Adrenal gland (tissue), 5 donors: ENCODE results near the gene FOXO3.

Experiments used
- POLR2A ChIP-seq, 2 donors: fragments of 450-650 bp; IDR thresholded peaks; one replicate each; pipeline ENCODE4 v1.6.1; 2017; ENCODE audit warnings: antibody characterized with exemption in 2 of 2, mild to moderate bottlenecking in 2 of 2, moderate library complexity in 1 of 2
- TF ChIP-seq, protein P1 (sequence below), 6 experiments: fragments of 450-650 bp in 4 of 6; fragments of 200-600 bp in 2 of 6; sonication (generic) in 1 of 6; IDR thresholded peaks; 1 replicate in 5 of 6; 2 replicates in 1 of 6; pipeline versions ENCODE4 v1.5.1 to v1.8.0; 2016 to 2021; ENCODE audit warnings: antibody characterized with exemption in 6 of 6, mild to moderate bottlenecking in 2 of 6, moderate library complexity in 1 of 6
- donor health status: DM: no; HTN: no; CAD: no.

DNA sequence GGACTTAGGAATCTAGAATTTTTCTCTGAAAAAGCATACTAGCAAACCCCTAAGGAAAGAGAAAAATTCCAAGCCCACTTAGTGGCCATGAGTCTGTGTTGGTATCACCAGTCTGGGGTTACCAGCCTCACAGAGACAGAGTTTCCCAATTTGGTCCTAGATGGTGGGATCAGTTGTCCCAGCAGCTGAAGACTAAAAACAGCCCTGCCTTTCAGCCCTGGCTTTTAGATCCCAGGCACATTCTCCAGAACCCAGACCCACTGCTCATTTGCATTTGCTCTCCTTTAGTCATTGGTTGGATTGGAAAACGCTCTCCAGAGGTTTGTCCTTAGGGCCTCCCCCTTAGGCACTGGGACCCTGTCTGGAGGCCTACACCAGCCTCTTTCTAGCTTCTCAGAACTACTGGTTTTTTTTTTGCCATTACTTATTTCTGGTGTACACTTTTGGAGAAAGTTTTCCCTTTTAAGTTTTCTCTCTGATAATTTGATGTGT is 39.1 kb upstream of the FOXO3 start:
- TF ChIP-seq, protein P1, sequence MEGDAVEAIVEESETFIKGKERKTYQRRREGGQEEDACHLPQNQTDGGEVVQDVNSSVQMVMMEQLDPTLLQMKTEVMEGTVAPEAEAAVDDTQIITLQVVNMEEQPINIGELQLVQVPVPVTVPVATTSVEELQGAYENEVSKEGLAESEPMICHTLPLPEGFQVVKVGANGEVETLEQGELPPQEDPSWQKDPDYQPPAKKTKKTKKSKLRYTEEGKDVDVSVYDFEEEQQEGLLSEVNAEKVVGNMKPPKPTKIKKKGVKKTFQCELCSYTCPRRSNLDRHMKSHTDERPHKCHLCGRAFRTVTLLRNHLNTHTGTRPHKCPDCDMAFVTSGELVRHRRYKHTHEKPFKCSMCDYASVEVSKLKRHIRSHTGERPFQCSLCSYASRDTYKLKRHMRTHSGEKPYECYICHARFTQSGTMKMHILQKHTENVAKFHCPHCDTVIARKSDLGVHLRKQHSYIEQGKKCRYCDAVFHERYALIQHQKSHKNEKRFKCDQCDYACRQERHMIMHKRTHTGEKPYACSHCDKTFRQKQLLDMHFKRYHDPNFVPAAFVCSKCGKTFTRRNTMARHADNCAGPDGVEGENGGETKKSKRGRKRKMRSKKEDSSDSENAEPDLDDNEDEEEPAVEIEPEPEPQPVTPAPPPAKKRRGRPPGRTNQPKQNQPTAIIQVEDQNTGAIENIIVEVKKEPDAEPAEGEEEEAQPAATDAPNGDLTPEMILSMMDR (IDR thresholded peaks at IDR 0.05): no peak
- TF ChIP-seq POLR2A (IDR thresholded peaks at IDR 0.05): no peak
